A549 (cell line): ENCODE data around the gene ATP13A1. TPM values are rescaled to one million over a fixed set of nuclear protein-coding genes. Genes with fewer than 3 reads are reported as not detected.

Experiments used
- ATAC-seq, 2 experiments: fragments of 200-7000 bp in 1 of 2; fragments of >200 bp in 1 of 2; cut with Nextera tagmentation in 1 of 2; cut with Tn5 transposase in 1 of 2; 3 replicates each; pipeline versions ENCODE4 v1.8.0 to v1.9.1; 2018 to 2020; ENCODE audit warnings: mild to moderate bottlenecking in 1 of 2, moderate library complexity in 1 of 2
- CTCF ChIA-PET: fragments of 300-600 bp; sonication (Branson Sonifier 250); formaldehyde crosslinking; extraction: SDS; loops from one replicate; lab custom pipeline; 2021; ENCODE audit warnings: antibody characterized with exemption, inconsistent platforms; lab: Yijun Ruan, JAX
- POLR2A ChIA-PET: fragments of 350-600 bp; formaldehyde crosslinking; extraction: SDS; loops from one replicate; lab custom pipeline; 2021; ENCODE audit warnings: antibody characterized with exemption, inconsistent platforms; lab: Yijun Ruan, JAX
- DNase-seq, 2 experiments: peaks; one replicate each; pipeline versions ENCODE4 v3.0.0 to v3.0.0-alpha.2; 2011 to 2016; ENCODE audit warnings: low read depth in 1 of 2, low spot score in 1 of 2
- FAIRE-seq: peaks from 2 replicates; lab custom pipeline; 2011; peaks lifted over from hg19 to GRCh38; lab: Jason Lieb, UNC
- H3K27ac ChIP-seq, 2 experiments: fragments of >200 bp; sonication (Bioruptor Twin); formaldehyde crosslinking; 3 replicates each; pipeline ENCODE4 v1.5.1; 2016 to 2017
- H3K4me1 ChIP-seq: fragments of >200 bp; sonication (Bioruptor Twin); formaldehyde crosslinking; 3 replicates; pipeline ENCODE4 v1.6.1; 2016
- H3K4me2 ChIP-seq: fragments of >200 bp; sonication (Bioruptor Twin); formaldehyde crosslinking; 3 replicates; pipeline ENCODE4 v1.6.1; 2016
- H3K4me3 ChIP-seq: fragments of >200 bp; sonication (Bioruptor Twin); formaldehyde crosslinking; 3 replicates; pipeline ENCODE4 v1.5.1; 2016
- H3K9me3 ChIP-seq: fragments of >200 bp; sonication (Bioruptor Twin); formaldehyde crosslinking; 3 replicates; pipeline ENCODE4 v1.6.1; 2016
- ATOH8 ChIP-seq: fragments of 250-450 bp; sonication (Bioruptor Pico); IDR thresholded peaks from 2 replicates; pipeline ENCODE4 v1.5.0; 2020; ENCODE audit warnings: low read depth, mild to moderate bottlenecking, moderate library complexity
- BHLHE40 ChIP-seq: IDR thresholded peaks from 2 replicates; pipeline ENCODE4 v1.6.1; 2012; ENCODE audit warnings: low read depth, low read length, inconsistent platforms
- CBX2 ChIP-seq: fragments of 200-600 bp; sonication (generic); IDR thresholded peaks from 2 replicates; pipeline ENCODE4 v1.6.1; 2016; ENCODE audit warnings: low read depth, mild to moderate bottlenecking, borderline replicate concordance
- CBX8 ChIP-seq: fragments of 200-600 bp; sonication (generic); IDR thresholded peaks from 2 replicates; pipeline ENCODE4 v1.6.1; 2016
- E2F6 ChIP-seq: IDR thresholded peaks from 2 replicates; pipeline ENCODE4 v1.6.1; 2012; ENCODE audit warnings: low read depth, borderline replicate concordance
- EHF ChIP-seq: fragments of 250-450 bp; sonication (Bioruptor Pico); IDR thresholded peaks from 2 replicates; pipeline ENCODE4 v1.5.0; 2020; ENCODE audit warnings: mild to moderate bottlenecking
- HDAC2 ChIP-seq: fragments of 200-600 bp; sonication (generic); IDR thresholded peaks from 2 replicates; pipeline ENCODE4 v1.6.1; 2016
- HES2 ChIP-seq: fragments of >200 bp; sonication (Bioruptor Twin); formaldehyde crosslinking; IDR thresholded peaks from 2 replicates; pipeline ENCODE4 v1.6.1; 2016
- HMGXB4 ChIP-seq: fragments of 250-450 bp; sonication (Bioruptor Pico); IDR thresholded peaks from 2 replicates; pipeline ENCODE4 v1.5.0; 2021; ENCODE audit warnings: mild to moderate bottlenecking, moderate library complexity, borderline replicate concordance
- HOXB5 ChIP-seq: fragments of 250-450 bp; sonication (Bioruptor Pico); IDR thresholded peaks from 2 replicates; pipeline ENCODE4 v1.5.0; 2020; ENCODE audit warnings: mild to moderate bottlenecking, moderate library complexity
- JUN ChIP-seq, 2 experiments: fragments of >200 bp; sonication (Bioruptor Twin); formaldehyde crosslinking; IDR thresholded peaks; 2 replicates in 1 of 2; 3 replicates in 1 of 2; pipeline ENCODE4 v1.6.1; 2016 to 2017
- KDM1A ChIP-seq: fragments of 200-600 bp; sonication (generic); IDR thresholded peaks from 2 replicates; pipeline ENCODE4 v1.6.1; 2016; ENCODE audit warnings: low read depth, mild to moderate bottlenecking
- MAFK ChIP-seq: fragments of 450-650 bp; IDR thresholded peaks from 2 replicates; pipeline ENCODE4 v1.6.1; 2014; ENCODE audit not compliant: partially characterized antibody
- MAX ChIP-seq: IDR thresholded peaks from 2 replicates; pipeline ENCODE4 v1.6.1; 2012
- NFE2L2 ChIP-seq: fragments of 150-350 bp; conservative IDR thresholded peaks from 2 replicates; pipeline ENCODE4 v1.6.1; 2014; ENCODE audit warnings: low read length
- POLR2A ChIP-seq: IDR thresholded peaks from 2 replicates; pipeline ENCODE4 v1.6.1; 2012; ENCODE audit warnings: mild to moderate bottlenecking, low read length
- POLR2AphosphoS2 ChIP-seq: conservative IDR thresholded peaks from 2 replicates; pipeline ENCODE4 v1.6.1; 2012; ENCODE audit warnings: low read length, improper control_type of control experiment, inconsistent platforms
- RARB ChIP-seq: fragments of 250-450 bp; sonication (Bioruptor Pico); IDR thresholded peaks from 2 replicates; pipeline ENCODE4 v1.8.0; 2021; ENCODE audit warnings: mild to moderate bottlenecking, moderate library complexity
- SREBF2 ChIP-seq: fragments of 450-650 bp; IDR thresholded peaks from 2 replicates; pipeline ENCODE4 v1.6.1; 2014; ENCODE audit warnings: mild to moderate bottlenecking, moderate library complexity
- TFCP2L1 ChIP-seq: fragments of 250-450 bp; sonication (Bioruptor Pico); IDR thresholded peaks from 2 replicates; pipeline ENCODE4 v1.5.0; 2021; ENCODE audit warnings: mild to moderate bottlenecking
- USF2 ChIP-seq: fragments of 450-650 bp; IDR thresholded peaks from 2 replicates; pipeline ENCODE4 v1.6.1; 2014; ENCODE audit warnings: antibody characterized with exemption
- ZC3H11A ChIP-seq: fragments of 450-650 bp; IDR thresholded peaks from 2 replicates; pipeline ENCODE4 v1.6.1; 2014; ENCODE audit warnings: antibody characterized with exemption, mild to moderate bottlenecking
- ZFP36 ChIP-seq: fragments of 450-650 bp; IDR thresholded peaks from 2 replicates; pipeline ENCODE4 v1.6.1; 2014; ENCODE audit warnings: borderline replicate concordance; ENCODE audit not compliant: partially characterized antibody
- ZSCAN20 ChIP-seq: fragments of 250-450 bp; sonication (Bioruptor Pico); IDR thresholded peaks from 2 replicates; pipeline ENCODE4 v1.8.0; 2022; ENCODE audit warnings: mild to moderate bottlenecking, moderate library complexity
- WGBS: methylation state at CpG from one replicate; pipeline ENCODE4 v1.1.6; 2017; ENCODE audit errors: missing lambda C conversion rate; 5-methylcytosine and 5-hydroxymethylcytosine counted together
- polyA plus RNA-seq, 4 experiments: library from polyadenylated mRNA; depleted of rRNA in 3 of 4; stranded (reverse); fragments of >200 nt; fragmentation: RNase III in 1 of 4; extraction: RNeasy Plus Mini Kit Qiagen cat#74134 plus additional on column Dnase treatment in 1 of 4; gene quantifications; 2 replicates in 3 of 4; 3 replicates in 1 of 4; pipeline ENCODE4 v1.2.3, GENCODE V29; 2011 to 2017

The ATP13A1 gene
- polyA plus RNA-seq, 2 of the 4 experiments (the other 2 are of a cell fraction) = 10.8 to 30.1 TPM

- no peak for DNase-seq
- Histone ChIP-seq H3K9me3 (no peaks in the 10 kb centered on the region), H3K4me3 (no peak overlapping the region), H3K4me2 (no peak overlapping the region), H3K4me1 (no peaks in the 10 kb centered on the region), H3K27ac (no peak overlapping the region)
- no peak for TF ChIP-seq ZC3H11A
- TF ChIP-seq CBX2 = no peak
- TF ChIP-seq ATOH8 (CRISPR knock-in tag) = no peak
- TF ChIP-seq MAX = no peak
- no peak for TF ChIP-seq HMGXB4 (CRISPR knock-in tag)
- TF ChIP-seq TFCP2L1 = no peak
- ChIA-PET POLR2A (interaction anchor here (0.6 to 1.4 kb wide), 2 partner anchors 14 to 118 kb away, joined by 3 to 5 read pairs; partner anchors contain the start of gene ATP13A1), CTCF (interaction anchor here (3.7 kb wide), 1 partner anchor 118 kb away, joined by 17 read pairs; no protein-coding TSS in a partner anchor)
- FAIRE-seq = no peak
- ATAC-seq = no peak
- WGBS = 93% methylated on average over 11 of the region's 22 CpGs
These were observed 13.9 kb downstream of the ATP13A1 start for GRCh38 chr19:19649580-19649995.

- ChIA-PET CTCF (interaction anchor here (0.6 to 3.7 kb wide), 2 partner anchors 10 to 117 kb away, joined by 3 to 17 read pairs; no protein-coding TSS in a partner anchor), POLR2A (interaction anchor here (1.4 kb wide), 1 partner anchor 14 kb away, joined by 5 read pairs; the partner anchor contains the start of gene ATP13A1)
- WGBS = 88% methylated on average over 4 of the region's 6 CpGs
- DNase-seq = no peak
- Histone ChIP-seq H3K4me2 (no peak overlapping the region), H3K4me3 (no peak overlapping the region)
- no peak for ATAC-seq
- TF ChIP-seq ZFP36 (no peak), EHF (CRISPR knock-in tag) (no peak), USF2 (no peak), HOXB5 (CRISPR knock-in tag) (no peak)
- TF ChIP-seq, all 56 proteins: peak for 0
- no peak overlapping the region for H3K27ac ChIP-seq
- no peaks in the 10 kb centered on the region for H3K4me1 ChIP-seq
- no peak for FAIRE-seq
- H3K9me3 ChIP-seq = no peaks in the 10 kb centered on the region
These were observed 14.3 kb downstream of the ATP13A1 start for GRCh38 chr19:19649155-19649554.

GRCh38 chr19:19647037-19647835 is 16.2 kb downstream of the ATP13A1 start:
- Histone ChIP-seq H3K4me1 (0 out of 3 replicates have a peak, but pooled peaks cover 3% of the 10 kb centered on the region), H3K27ac (no peak overlapping the region), H3K4me3 (no peak overlapping the region), H3K9me3 (no peaks in the 10 kb centered on the region), H3K4me2 (no peak overlapping the region)
- DNase-seq (no peak), ATAC-seq (no peak), FAIRE-seq (no peak)
- 98% methylated on average over 7 of the region's 29 CpGs for WGBS
- TF ChIP-seq HES2 = no peak
- TF ChIP-seq JUN (IDR thresholded peaks at IDR 0.05) = no peak
- no peak for TF ChIP-seq USF2
- no peak for TF ChIP-seq HOXB5 (CRISPR knock-in tag)
- no peak for TF ChIP-seq BHLHE40
- no peak for TF ChIP-seq SREBF2
- no peak for TF ChIP-seq KDM1A
- TF ChIP-seq CBX8 = no peak
- TF ChIP-seq POLR2AphosphoS2 = no peak
- TF ChIP-seq MAFK = no peak
- no peak for TF ChIP-seq ZSCAN20 (CRISPR knock-in tag)
- TF ChIP-seq E2F6 = no peak
- TF ChIP-seq NFE2L2 = no peak
- TF ChIP-seq RARB (CRISPR knock-in tag) = no peak
- TF ChIP-seq EHF (CRISPR knock-in tag) = no peak
- TF ChIP-seq HDAC2 = no peak
- TF ChIP-seq POLR2A = no peak
- ChIA-PET POLR2A (no interaction called here), CTCF (no interaction called here)
